SH-SY5Y (cell line): Measurements from ENCODE around the gene MAPK10.

Experiments used
- GATA2 ChIP-seq: IDR thresholded peaks from 2 replicates; pipeline ENCODE4 v1.6.1; 2011; ENCODE audit warnings: mild to moderate bottlenecking, low read depth, low read length
- GATA3 ChIP-seq: IDR thresholded peaks from 2 replicates; pipeline ENCODE4 v1.6.1; 2011; ENCODE audit warnings: low read depth, mild to moderate bottlenecking, low read length, moderate library complexity

GRCh38 chr4:86294883-86295282 lies 65.0 kb downstream of the MAPK10 start:
- TF ChIP-seq GATA2 = no peak
- TF ChIP-seq GATA3 = no peak
